ENCODE results near the gene ASB3. TPM values are rescaled to one million over a fixed set of nuclear protein-coding genes. Genes with fewer than 3 reads are reported as not detected.

ASB3 gene
- total RNA-seq, 2 donors from 2014 or later: 13.3 to 24.1 TPM

DNA sequence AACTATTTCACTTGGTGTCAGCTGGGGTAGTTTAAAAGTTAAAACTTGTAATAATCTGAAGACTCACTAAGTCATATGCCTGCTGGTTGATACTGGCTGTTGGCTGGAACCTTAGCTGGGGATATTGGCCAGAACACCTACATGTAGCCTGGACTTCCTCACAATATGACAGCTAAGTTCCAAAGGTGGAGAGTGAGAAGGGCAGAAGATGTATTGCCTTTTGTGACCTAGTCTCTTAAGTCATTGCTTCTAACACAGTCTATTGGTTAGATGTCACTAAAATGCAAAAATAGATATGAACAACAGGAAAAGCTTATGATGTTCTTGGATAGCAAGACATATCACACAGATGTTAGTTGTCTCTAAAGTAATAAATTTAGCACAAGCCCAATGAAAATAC is 132.4 kb downstream of the ASB3 start:
- ATAC-seq (ENCODE audit: insufficient number of reproducible peaks, low FRiP score, low read depth) (no peak), DNase-seq (ENCODE audit: low spot score) (no peak)
- H3K4me1 ChIP-seq (ENCODE audit: control insufficient read depth in 1 of 2, low read depth in 2 of 2): peaks cover 0 to 5% of the 10 kb centered on the region in 2 donors
- TF ChIP-seq, protein P1, sequence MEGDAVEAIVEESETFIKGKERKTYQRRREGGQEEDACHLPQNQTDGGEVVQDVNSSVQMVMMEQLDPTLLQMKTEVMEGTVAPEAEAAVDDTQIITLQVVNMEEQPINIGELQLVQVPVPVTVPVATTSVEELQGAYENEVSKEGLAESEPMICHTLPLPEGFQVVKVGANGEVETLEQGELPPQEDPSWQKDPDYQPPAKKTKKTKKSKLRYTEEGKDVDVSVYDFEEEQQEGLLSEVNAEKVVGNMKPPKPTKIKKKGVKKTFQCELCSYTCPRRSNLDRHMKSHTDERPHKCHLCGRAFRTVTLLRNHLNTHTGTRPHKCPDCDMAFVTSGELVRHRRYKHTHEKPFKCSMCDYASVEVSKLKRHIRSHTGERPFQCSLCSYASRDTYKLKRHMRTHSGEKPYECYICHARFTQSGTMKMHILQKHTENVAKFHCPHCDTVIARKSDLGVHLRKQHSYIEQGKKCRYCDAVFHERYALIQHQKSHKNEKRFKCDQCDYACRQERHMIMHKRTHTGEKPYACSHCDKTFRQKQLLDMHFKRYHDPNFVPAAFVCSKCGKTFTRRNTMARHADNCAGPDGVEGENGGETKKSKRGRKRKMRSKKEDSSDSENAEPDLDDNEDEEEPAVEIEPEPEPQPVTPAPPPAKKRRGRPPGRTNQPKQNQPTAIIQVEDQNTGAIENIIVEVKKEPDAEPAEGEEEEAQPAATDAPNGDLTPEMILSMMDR (IDR thresholded peaks at IDR 0.05): no peak
- no peak overlapping the region for H3K4me3 ChIP-seq
- H3K27me3 ChIP-seq (replicated peaks; ENCODE audit: insufficient read depth): no peaks in the 10 kb centered on the region
- no peaks in the 10 kb centered on the region for H3K36me3 ChIP-seq
- no peak overlapping the region for H3K27ac ChIP-seq
- H3K9me3 ChIP-seq: no peaks in the 10 kb centered on the region

GRCh38 chr2:53652131-53652530 is 134.6 kb downstream of the ASB3 start:
- DNase-seq (ENCODE audit: low spot score) (no peak), ATAC-seq (ENCODE audit: insufficient number of reproducible peaks, low FRiP score, low read depth) (no peak)
- Histone ChIP-seq H3K4me3 (no peak overlapping the region), H3K4me1 (ENCODE audit: control insufficient read depth in 1 of 2, low read depth in 2 of 2) (peaks cover 0 to 5% of the 10 kb centered on the region in 2 donors), H3K9me3 (no peaks in the 10 kb centered on the region), H3K36me3 (no peaks in the 10 kb centered on the region), H3K27me3 (replicated peaks; ENCODE audit: insufficient read depth) (no peaks in the 10 kb centered on the region), H3K27ac (no peak overlapping the region)
- TF ChIP-seq, protein P1 (IDR thresholded peaks at IDR 0.05): no peak

- H3K9me3 ChIP-seq: no peaks in the 10 kb centered on the region
- TF ChIP-seq, protein P1 (IDR thresholded peaks at IDR 0.05): no peak
- no peaks in the 10 kb centered on the region for H3K27me3 ChIP-seq (replicated peaks; ENCODE audit: insufficient read depth)
- no peak overlapping the region for H3K27ac ChIP-seq
- DNase-seq (ENCODE audit: low spot score): no peak
- no peaks in the 10 kb centered on the region for H3K36me3 ChIP-seq
- H3K4me3 ChIP-seq: no peak overlapping the region
- ATAC-seq (ENCODE audit: insufficient number of reproducible peaks, low FRiP score, low read depth): no peak
- H3K4me1 ChIP-seq (ENCODE audit: control insufficient read depth in 1 of 2, low read depth in 2 of 2): no peaks in the 10 kb centered on the region
These were observed 140.0 kb downstream of the ASB3 start for GRCh38 chr2:53646788-53647187.

DNA sequence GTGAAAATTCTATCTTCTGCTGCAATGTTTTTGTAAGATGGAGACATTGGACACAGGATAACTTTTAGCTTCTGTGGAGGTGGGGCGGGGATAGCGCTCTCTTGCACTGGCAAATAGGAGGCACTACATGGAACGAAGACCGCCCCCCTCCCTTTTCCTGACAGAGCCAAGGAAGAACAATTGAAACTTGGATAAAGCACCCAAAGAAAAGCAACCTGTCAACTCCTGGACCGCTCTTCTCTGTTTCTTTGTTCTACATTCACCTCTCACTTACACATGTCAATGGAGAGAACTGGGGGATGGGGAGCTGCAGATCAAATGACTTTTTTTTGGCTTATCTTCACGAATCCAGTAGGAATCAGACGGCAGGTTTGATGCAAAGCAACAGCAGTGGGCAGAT is 145.5 kb downstream of the ASB3 start:
- Histone ChIP-seq H3K9me3 (no peaks in the 10 kb centered on the region), H3K4me1 (ENCODE audit: control insufficient read depth in 1 of 2, low read depth in 2 of 2) (no peaks in the 10 kb centered on the region), H3K4me3 (no peak overlapping the region), H3K36me3 (no peaks in the 10 kb centered on the region), H3K27ac (no peak overlapping the region), H3K27me3 (replicated peaks; ENCODE audit: insufficient read depth) (no peaks in the 10 kb centered on the region)
- no peak for DNase-seq (ENCODE audit: low spot score)
- no peak for ATAC-seq (ENCODE audit: insufficient number of reproducible peaks, low FRiP score, low read depth)
- TF ChIP-seq, protein P1 (IDR thresholded peaks at IDR 0.05): no peak

GRCh38 chr2:53640466-53640865 is 146.3 kb downstream of the ASB3 start:
- Histone ChIP-seq H3K27ac (no peak overlapping the region), H3K36me3 (no peaks in the 10 kb centered on the region), H3K4me3 (no peak overlapping the region), H3K4me1 (ENCODE audit: control insufficient read depth in 1 of 2, low read depth in 2 of 2) (no peaks in the 10 kb centered on the region), H3K27me3 (replicated peaks; ENCODE audit: insufficient read depth) (no peaks in the 10 kb centered on the region), H3K9me3 (no peaks in the 10 kb centered on the region)
- ATAC-seq (ENCODE audit: insufficient number of reproducible peaks, low FRiP score, low read depth) (no peak), DNase-seq (ENCODE audit: low spot score) (no peak)
- TF ChIP-seq, protein P1 (IDR thresholded peaks at IDR 0.05): no peak
